ENCODE measurements around the gene RPS19.

The RPS19 gene

DNA sequence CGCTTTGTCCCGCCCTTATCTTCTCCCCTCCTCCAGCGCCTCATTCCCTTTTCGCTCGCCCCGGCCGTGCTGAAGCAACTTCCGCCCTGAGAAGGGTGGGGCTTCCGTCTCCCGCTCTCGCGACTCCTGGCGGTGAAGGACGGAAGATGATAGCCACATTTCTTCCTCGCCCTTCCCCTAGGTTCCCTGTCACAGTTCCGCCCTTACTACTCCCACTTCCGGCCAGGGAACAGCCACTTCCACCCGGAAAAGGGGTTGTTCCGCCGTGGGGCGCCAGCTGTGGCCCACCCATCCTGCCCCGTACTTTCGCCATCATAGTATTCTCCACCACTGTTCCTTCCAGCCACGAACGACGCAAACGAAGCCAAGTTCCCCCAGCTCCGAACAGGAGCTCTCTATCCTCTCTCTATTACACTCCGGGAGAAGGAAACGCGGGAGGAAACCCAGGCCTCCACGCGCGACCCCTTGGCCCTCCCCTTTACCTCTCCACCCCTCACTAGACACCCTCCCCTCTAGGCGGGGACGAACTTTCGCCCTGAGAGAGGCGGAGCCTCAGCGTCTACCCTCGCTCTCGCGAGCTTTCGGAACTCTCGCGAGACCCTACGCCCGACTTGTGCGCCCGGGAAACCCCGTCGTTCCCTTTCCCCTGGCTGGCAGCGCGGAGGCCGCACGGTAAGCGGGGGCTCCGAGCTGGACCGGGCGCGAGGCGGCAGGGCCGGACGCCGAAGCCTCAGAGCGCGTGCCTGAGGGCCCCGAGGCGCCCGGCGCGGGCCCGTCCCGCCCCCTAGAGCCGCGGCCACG, at the start of gene RPS19:
Gene RPS19 (plus strand): TSS at position 638 of the 801 bp plus-strand sequence. CDS start 520 bp downstream, outside the sequence.
- DNase-seq (ENCODE audit: low read depth in 3 of 3): peak; percentile 97 to 98 (median 97)

- DNase-seq (ENCODE audit: low read depth in 3 of 3): no peak
Measured at GRCh38 chr19:41810301-41810700, 49.8 kb upstream of the RPS19 start.

GRCh38 chr19:41811036-41811435, 49.0 kb upstream of the RPS19 start:
- DNase-seq (ENCODE audit: low read depth in 3 of 3): no peak

- DNase-seq (ENCODE audit: low read depth in 3 of 3): no peak
Measured at GRCh38 chr19:41811981-41812380, 48.1 kb upstream of the RPS19 start.

DNA sequence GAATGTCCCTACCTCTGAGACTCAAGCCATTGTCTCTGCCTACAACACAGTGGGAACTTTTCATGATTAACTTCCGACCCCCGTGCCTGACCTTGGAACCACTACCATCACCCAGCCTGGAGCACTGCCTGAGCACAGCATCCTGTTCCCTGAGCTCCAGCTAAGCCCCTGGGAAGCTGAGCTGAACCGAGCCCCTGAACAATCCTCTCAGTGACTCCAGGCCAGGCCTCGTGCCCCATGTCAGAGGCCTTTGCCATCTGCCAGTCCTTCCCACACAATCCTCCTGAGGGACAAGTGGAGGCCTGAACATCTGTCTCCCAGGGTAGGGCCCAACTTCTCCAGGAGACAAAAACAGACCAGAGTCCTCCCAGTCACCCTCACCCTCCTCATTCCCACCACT, 46.1 kb upstream of the RPS19 start:
- no peak for DNase-seq (ENCODE audit: low read depth in 3 of 3)

DNA sequence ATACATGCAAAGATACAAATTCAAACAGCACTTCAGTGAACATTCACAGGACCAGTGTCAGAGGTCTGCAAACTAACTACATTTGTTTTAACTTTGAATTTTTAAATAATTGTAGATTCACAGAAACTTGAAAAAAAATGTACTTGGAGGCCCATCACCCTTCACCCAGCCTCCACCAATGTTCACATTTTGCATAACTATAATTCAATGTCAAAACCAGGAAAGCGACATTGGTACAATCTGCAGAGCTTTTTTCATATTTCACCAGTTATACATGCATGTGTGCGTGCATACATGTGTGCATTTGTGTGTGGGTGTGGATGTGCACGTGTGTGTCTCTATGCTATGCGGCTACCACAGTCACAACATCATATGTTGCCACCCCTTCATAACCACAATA, 44.8 kb upstream of the RPS19 start:
- no peak for DNase-seq (ENCODE audit: low read depth in 3 of 3)

GRCh38 chr19:41816761-41817160, 43.3 kb upstream of the RPS19 start:
- DNase-seq (ENCODE audit: low read depth in 3 of 3): no peak

DNA sequence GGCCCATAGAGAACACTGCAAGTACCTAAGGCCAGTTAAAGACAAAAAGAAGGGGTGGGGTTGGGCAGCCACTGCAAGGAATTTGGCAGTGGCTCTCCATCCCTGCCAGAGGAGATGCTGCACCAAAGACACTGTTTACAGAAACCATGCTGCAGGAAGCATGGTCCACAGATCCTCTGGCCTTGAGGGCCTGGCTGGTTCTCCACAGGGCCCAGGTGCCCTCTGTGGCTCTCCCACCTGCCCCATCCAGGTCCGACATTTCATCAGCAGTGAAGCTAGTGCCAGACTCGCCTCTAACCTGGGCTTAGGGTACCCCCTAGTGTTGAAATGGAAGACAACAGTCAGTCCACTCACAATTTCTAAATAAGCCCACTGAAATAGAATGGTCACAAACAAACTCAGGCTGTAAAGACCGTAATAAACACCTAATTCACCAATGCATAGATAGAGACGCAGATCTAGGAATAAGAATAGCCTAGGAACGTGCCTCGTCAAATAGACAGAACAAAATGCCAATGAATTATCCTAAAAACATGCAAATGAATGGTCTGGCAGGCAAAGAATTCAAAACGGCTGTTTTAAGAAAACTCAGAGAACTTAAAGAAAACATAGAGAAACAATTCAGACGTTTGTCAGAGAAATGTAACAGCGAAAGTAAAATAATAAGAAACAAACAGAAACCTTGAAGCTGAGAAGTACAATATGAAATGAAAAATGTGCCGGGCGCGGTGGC, 38.9 kb upstream of the RPS19 start:
- peak in 2 of 3 experiments; percentile 2 to 15 for DNase-seq (ENCODE audit: low read depth in 3 of 3)

DNA sequence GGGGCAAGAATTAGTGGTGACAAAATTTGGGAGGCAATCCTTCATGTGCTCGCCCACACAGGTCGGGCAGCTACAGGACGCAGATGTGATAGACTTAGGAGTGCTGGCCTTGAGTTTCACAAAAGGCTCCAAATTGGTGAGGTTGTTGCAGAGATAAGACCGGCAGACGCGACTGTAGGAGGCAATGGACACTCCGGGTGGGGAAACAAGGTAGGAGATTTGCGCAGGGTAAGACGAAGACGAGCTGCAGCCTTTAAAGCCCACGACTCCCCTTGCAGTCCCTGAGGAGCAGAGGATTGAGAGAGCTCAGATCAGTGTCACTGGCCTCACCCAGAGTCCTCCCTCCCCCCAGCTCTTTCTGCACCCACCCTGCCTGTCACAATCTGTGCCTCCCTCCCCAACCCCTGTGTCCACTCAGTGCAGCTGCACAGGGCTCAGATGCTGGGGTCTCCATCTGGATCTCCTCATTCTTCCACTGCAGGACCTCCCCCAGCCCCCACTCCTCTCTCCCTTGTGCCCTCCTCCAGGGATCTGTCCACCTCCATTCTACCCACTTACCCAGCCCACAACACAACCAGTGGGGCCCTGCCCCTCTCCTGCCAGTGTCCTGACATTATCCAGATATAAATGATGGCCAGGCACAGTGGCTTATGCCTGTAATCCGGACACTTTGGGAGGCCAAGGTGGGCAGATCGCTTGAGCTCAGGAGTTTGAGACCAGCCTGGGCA, 21.9 kb upstream of the RPS19 start:
- no peak for DNase-seq (ENCODE audit: low read depth in 3 of 3)

DNA sequence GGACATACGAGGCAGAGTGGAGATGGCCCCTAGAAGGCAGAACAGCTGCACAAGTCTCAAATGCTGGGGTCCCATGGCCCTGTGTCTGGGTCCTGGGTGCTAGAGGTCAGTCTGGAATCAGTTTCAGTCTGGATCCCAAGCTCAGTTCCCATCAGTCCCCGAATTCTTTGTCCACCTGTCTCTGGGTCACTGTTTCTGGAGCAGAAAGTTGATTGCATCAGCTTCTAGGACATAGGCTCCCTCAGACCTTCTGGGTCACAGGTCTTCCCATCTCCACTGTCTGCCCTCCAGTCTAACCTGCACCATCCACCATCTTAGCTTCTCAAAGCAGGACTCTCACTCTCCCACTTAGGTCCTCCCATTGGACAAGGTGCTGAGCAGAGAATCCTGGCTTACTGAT, 20.8 kb upstream of the RPS19 start:
- DNase-seq (ENCODE audit: low read depth in 3 of 3): no peak

DNA sequence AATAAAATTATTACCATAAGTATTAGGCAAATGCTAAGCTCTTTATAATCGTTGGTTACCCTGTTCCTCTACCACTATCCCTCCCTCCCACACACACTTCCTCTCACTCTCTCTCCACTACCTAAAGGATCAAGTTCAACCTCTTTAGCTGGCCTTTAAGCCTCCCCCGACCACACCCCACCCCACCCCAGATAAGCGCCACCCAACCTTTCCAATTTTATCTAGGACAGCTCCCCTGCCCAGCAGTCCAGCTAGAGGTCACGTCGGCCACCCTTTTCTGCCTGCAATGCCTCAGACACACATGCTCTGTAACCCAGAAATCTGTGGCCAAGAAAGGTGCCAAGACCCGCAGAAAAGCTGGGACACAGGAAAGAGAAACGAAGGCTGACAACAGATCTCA, 16.7 kb upstream of the RPS19 start:
- DNase-seq (ENCODE audit: low read depth in 3 of 3): no peak

DNA sequence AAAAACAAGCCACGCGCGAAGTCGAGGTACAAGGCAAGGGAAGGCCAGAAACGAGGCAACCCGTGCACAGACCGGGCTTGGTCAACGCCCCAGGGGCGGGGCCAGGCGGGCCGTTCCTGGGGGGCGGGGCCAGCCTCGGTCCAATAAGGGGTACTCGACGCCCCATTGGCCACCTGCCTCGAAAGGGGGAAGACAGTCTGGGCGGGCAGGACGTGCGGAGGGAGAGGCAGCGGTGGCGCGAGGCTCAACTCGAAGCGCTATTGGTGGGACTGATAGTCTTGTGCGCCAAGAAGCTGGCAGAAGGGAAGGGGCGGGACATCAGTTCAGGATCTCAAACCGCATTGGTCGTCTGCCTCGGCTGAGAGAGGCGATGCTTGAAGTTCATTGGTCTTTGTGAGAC, 15.5 kb upstream of the RPS19 start, which contains the start of gene LYPD4:
Gene LYPD4 (minus strand): TSS at position 83 of the 400 bp plus-strand sequence. CDS start 5,398 bp downstream, outside the sequence.
- no peak for DNase-seq (ENCODE audit: low read depth in 3 of 3)

DNA sequence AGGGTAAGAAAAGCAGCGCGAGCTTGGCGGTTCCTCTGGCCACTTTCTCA, 15.2 kb upstream of the RPS19 start, which contains the start of gene DMRTC2:
Gene DMRTC2 (plus strand): TSS at position 42 of the 50 bp plus-strand sequence. CDS start 2,387 bp downstream, outside the sequence.
- DNase-seq (ENCODE audit: low read depth in 3 of 3): no peak

DNA sequence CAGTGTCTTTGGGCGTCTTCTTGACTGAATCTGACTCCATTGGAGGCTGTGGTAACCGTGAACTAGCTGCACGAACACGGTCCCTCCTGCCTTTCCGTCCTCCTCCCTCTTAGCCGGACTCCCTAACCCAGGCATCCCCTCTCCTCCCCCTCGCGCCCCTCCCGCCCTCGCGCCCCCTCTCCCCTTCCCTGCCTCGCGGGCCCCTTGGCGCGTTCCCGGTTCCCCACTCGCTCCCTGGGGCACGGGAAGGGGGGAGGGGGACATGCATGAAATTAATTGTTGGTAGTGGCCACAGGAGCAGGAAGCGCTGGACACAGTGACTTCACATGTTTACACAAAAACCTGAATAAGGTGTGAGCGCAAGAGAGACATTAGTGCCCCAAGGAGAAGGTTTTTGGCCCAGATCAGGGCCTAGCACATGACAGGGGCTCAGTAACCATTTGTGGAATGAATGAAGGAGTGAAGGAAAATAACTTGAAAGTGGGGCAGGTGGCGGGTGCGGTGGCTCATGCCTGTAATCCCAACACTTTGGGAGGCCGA, 14.9 kb upstream of the RPS19 start:
- DNase-seq (ENCODE audit: low read depth in 3 of 3): no peak

DNA sequence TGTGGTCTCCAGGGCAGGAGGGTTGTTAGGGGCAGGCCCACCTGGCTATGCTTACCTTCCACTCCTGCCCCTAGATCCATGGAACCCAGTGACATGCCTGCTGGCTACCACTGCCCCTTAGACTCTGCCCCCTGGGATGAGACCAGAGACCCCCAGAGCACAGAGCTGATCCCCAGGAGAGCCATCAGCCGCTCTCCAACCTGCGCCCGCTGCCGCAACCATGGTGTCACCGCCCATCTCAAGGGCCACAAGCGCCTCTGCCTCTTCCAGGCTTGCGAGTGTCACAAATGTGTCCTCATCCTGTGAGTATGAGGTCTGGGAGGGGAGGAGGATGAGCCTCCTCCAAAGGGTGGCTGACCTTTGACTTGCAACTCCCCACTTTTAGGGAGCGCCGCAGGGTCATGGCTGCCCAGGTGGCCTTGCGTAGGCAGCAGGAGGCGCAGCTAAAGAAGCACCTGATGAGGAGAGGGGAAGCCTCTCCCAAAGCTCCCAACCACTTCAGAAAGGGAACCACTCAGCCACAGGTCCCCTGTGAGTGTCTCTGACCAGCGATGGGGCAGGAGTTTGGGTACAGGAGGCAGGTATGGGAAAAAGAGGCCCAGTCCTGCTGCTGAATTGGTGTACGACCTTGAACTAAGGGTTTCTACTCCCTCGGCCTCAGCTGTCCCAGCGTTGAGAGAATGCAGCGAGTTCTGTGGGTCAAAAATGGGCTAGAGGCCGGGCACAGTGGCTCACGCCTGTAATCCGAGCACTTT, 12.5 kb upstream of the RPS19 start:
- no peak for DNase-seq (ENCODE audit: low read depth in 3 of 3)

GRCh38 chr19:41848666-41849065, 11.4 kb upstream of the RPS19 start:
- DNase-seq (ENCODE audit: low read depth in 3 of 3): no peak

GRCh38 chr19:41849067-41849466, 11.0 kb upstream of the RPS19 start:
- DNase-seq (ENCODE audit: low read depth in 3 of 3): no peak

DNA sequence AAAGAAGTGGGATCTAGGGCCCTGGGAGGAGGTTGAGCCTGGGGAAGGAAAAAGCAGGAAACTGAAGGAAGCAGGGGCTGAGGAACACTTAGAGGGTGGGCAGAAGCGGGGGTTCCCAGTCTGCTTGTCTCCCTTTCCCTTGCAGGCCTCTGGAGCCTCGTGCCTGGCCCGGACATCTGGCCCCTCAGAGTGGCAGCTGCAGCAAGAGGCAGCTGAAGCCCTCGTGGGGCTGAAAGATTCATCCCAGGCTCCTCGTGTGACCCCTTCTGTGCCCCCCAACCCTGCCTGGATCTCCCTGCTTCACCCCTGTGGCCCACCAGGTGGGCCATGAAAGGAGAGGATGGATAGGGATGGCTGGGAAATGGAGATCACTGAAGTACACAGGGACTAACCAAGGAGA, 9.7 kb upstream of the RPS19 start:
- no peak for DNase-seq (ENCODE audit: low read depth in 3 of 3)

DNA sequence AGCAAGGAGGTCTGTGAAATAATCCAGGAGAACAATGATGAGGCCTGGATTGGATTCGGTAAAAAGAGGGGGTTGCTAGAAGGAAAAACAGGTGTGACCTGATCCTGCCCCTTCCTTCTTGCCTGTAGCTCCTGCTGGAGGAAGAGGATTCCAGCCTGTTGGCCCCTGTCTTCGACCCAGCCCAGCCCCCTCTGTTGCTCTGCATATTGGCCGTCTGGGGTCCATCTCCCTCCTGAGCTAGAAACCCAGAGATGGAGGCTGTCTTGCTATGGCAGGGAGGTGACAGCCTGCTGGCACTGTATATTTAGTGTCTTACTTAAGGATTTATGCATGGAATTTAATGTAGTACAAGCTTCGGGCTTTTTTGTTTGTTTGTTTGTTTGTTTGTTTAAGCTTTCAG, 8.6 kb upstream of the RPS19 start:
- DNase-seq (ENCODE audit: low read depth in 3 of 3): no peak

- DNase-seq (ENCODE audit: low read depth in 3 of 3): no peak
Measured at GRCh38 chr19:41853344-41853743, 6.7 kb upstream of the RPS19 start.

GRCh38 chr19:41853768-41854167, 6.3 kb upstream of the RPS19 start:
- DNase-seq (ENCODE audit: low read depth in 3 of 3): no peak

- DNase-seq (ENCODE audit: low read depth in 3 of 3): no peak
Measured at GRCh38 chr19:41859213-41859617, 840 bp upstream of the RPS19 start.

Measured in stimulated activated CD4-positive, alpha-beta T cell treated with anti-CD3 and anti-CD28 coated beads, TNF-alpha, amount 100 ng/mL, for 4 hours (primary cell).